Medulla oblongata (tissue), 1 donor: ENCODE results near the gene RTL9.
A peak's percentile ranks its signal among the peaks of the same experiment; 100 is the strongest.
"Not testable (repeated sequence)": the region's sequence is repeated elsewhere in the genome, so short reads cannot be mapped to it uniquely, and the experiment has no call there.

Experiments used
- DNase-seq: peaks from one replicate; pipeline ENCODE4 v3.0.0-alpha.2; 2015; ENCODE audit errors: extremely low spot score

Gene RTL9

GRCh38 chrX:110358548-110358947, at the start of gene RTL9:
Gene RTL9 (plus strand): TSS chrX:110358848. CDS start chrX:110450618, 91,770 bp downstream.
- no peak for DNase-seq

DNA sequence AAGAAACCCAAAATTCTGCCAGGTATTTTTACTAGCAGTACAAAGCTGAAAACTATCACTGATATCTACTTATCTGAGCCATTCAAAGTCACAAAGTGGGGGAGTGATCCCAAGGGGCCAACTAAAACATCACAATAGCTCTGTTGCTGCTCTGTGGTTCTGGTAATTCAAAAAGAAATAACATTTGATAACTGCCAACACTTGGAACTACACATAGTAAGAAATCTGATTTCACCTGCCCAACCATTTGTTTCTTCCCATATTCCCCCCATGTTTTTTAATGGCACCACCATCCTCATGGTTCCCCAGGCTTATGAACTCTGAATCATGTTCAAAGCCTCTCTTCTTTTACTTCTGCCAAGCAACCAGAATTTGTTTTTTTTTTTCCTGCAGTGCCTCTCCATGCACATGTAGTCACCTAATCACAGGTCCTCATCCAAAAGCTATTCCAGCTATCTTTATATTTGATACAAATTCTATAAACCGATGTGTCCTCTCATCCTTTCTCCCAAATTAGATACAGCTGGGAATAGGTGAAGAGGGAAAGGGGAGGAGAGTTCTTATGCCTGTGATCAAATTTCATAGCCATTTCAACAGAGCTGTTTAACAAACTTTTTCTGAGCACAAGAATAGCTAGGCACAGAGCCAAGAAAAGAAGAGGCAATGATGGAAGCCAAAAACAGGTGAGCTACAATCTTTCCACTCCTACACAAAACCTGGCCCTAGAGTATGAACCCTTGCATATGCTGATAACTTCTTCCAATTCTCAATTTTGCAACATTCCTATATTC, 48.5 kb upstream of the RTL9 start:
- DNase-seq = no peak

- DNase-seq = no peak
These were observed 47.8 kb upstream of the RTL9 start for GRCh38 chrX:110310896-110311295.

- DNase-seq = no peak
These were observed 47.0 kb upstream of the RTL9 start for GRCh38 chrX:110311437-110312230.

DNA sequence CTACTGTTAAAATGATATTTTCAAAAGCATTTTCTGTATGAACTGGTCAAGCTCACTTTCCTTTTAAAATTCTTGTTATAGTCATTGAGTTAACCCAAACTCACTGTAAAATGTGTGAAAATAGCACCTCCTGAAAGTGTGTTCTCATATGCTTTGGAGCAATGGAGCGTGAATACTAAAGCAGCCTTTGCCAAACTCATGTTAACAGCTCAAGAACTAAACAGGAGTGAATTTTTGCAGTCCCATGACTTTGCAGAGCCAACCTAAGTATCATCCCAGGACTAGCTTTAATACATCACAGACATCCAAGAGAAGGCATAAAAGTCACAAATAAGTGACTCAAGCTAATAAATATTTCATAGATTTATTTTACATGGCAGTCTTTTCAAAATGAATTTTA, 43.1 kb upstream of the RTL9 start:
- no peak for DNase-seq

GRCh38 chrX:110316351-110317060, 42.1 kb upstream of the RTL9 start:
- DNase-seq = peak; percentile 11

DNA sequence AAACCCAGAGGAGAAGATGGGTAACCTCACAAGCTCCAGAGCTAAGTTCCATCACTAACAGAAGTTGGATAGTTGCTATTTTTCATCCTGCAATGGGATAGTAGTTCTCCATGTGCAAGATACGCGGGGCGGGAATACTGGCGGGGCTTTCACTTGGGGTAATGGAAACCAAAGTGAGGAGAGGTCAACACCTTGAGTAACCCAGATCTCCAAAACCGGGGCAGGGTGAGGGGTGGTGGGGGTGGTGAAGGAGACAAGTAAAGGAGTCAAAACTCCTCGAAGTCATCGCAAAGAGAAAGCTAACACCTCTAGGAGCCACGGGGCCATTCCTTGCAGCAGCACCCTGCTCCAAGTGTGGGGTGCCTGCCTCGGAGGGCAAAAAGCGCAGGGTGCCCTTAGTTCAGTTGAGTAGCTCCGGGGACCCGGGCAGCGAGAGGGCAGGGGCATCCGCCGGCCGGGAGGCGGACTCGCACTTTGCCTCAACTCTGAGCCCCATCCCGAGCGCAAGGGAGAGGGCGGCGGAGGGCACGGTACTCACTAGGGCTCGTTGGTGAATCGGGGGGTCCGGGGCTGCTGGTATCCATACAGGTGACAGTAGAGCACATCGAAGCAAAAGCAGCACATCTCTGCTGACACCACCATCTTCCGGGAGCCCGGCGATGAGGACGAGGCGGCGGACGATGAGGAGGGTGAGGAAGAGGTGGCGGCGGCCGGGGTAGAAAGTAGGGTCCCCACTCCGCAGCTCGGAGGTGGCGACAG, 41.4 kb upstream of the RTL9 start:
- DNase-seq = peak; percentile 24

GRCh38 chrX:110317820-110318663, 40.6 kb upstream of the RTL9 start, which contains the start of gene AMMECR1:
Gene AMMECR1 (minus strand): TSS chrX:110318085. CDS start chrX:110318071, 14 bp downstream.
- DNase-seq = peak; percentile 69

DNA sequence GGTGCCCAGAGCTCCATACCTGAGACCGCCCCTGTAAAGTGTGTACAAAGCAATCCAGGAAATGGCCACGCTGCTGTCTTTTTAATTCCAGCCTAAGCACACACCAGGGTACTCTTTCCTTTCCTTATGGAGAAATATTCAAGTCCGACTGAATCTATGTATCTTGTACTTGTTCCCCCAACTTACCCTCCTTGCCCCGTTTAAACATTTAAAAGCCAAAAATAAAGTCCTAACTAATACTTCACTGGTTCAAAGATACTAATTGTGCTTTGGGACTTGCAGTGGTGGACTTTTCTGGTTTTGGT, 40.0 kb upstream of the RTL9 start:
- DNase-seq = no peak

- no peak for DNase-seq
These were observed 38.2 kb upstream of the RTL9 start for GRCh38 chrX:110320381-110320987.

DNA sequence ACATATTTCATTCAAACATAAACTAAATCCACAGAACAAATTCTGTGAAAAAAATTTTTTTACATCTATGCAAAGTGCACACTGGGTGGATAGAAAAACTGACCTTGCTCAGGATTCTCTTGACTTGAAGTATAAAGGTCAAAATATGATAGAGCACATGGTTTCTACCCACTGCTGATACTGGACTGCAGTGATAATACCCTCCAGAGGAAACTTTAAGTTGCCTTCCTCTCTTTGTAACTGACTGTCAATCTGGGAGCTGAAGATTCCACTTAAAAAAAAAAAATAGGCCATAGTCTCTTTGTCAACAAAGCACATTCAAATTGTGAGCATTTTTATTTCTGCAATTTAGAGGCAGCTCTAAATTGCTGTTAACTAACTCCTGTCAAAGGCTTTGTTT, 37.6 kb upstream of the RTL9 start:
- DNase-seq = no peak

GRCh38 chrX:110321670-110322069, 37.0 kb upstream of the RTL9 start:
- DNase-seq = no peak

DNA sequence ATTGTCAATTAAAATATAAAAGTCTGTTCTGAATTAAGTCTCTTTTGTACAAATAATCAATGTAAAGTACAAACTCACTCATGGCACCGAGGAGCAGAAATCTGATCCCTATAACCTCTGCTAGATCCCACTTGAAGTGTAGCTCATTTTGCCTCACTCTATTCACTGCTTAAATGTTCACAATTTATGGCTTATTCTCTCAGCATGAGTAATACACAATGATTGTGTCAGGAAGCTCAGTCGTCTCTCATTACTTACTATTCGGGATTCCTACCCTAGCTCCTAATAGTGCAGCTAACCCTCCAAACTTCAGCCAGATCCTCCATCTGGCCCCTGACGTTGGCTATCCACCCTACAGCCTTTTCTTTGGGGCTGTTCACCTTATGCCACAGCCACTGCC, 36.0 kb upstream of the RTL9 start:
- no peak for DNase-seq

DNA sequence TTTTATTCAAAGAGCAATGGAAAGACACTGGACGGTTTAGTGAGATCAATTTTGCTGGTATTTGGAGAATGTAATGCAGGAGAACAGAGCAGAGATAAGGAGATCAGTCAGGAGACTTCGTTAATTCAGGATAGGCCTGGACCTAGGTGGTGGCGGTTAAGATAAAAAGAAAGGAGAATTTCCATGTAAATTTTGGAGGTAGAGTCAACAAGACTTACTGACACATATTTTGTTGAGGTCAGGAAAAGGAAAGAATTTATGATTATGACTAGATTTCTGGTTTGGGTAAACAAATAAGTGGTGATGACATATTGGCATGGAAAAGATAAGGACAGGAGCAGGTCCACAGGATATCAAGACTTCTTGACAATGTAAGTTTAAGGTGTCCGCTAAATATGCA, 31.9 kb upstream of the RTL9 start:
- no peak for DNase-seq

- no peak for DNase-seq
These were observed 31.3 kb upstream of the RTL9 start for GRCh38 chrX:110327336-110327735.

GRCh38 chrX:110328613-110329012, 30.0 kb upstream of the RTL9 start:
- DNase-seq = not testable (repeated sequence)

DNA sequence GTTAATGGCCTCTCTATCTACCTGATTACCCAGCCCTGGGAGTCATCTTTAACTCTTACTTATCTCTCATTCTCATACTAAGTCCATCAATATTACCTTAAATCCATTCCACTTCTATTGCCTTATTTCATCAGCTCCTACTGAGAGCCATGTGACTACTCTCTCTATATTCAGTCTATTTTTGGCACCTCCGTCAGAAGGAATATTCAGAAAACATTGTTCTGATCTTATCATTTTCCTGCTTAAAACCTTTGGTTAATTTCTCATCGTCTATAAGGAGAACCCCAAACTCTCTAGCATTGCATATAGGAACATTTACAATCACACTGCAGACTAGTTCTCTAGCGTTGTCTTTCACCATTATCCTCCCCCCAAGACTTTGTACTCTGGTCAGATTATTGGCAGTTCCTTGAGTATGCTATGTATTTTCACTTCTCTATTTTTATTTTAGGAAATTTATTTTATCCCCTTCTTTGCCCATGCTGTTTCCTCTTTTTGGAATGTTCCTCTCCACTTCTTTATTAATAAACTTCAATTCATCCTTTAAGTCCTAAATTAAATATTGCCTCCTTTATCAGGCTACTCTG, 27.1 kb upstream of the RTL9 start:
- peak; percentile 9 for DNase-seq

DNA sequence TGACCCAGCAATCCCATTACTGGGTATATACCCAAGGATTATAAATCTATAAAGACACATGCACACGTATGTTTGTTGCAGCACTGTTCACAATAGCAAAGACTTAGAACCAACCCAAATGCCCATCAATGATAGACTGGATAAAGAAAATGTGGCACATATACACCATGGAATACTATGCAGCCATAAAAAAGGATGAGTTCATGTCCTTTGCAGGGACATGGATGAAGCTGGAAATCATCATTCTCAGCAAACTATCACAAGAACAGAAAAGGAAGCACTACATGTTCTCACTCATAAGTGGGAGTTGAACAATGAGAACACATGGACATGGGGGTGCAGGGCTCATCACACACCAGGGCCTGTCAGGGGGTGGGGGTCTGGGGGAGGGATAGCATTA, 25.2 kb upstream of the RTL9 start:
- DNase-seq = not testable (repeated sequence)

- no peak for DNase-seq
These were observed 19.7 kb upstream of the RTL9 start for GRCh38 chrX:110338935-110339334.
